ENCODE measurements around the gene EPB41L1.

EPB41L1 gene

GRCh38 chr20:36214684-36215256 lies 60.2 kb downstream of the EPB41L1 start:
- Histone ChIP-seq H2BK15ac (ENCODE audit: low read length) (no peak overlapping the region), H3K4ac (ENCODE audit: low read length) (no peak overlapping the region), H2AK5ac (ENCODE audit: low read depth, low read length) (no peak overlapping the region), H4K8ac (ENCODE audit: low read depth, low read length) (no peak overlapping the region), H3K79me1 (ENCODE audit: low read depth, low read length) (no peaks in the 10 kb centered on the region), H3K14ac (ENCODE audit: low read length) (no peak overlapping the region), H2BK5ac (ENCODE audit: low read length) (no peak overlapping the region), H2BK12ac (ENCODE audit: low read length) (no peak overlapping the region), H3K27me3 (ENCODE audit: control insufficient read depth in 3 of 3, insufficient read depth in 3 of 3, low read depth in 1 of 3, low read length in 3 of 3) (no peaks in the 10 kb centered on the region), H3K4me2 (ENCODE audit: insufficient read depth, low read length, poor library complexity, severe bottlenecking) (no peak overlapping the region), H3K4me1 (ENCODE audit: control insufficient read depth in 2 of 2, insufficient read depth in 1 of 2, low read depth in 1 of 2, low read length in 2 of 2) (no peaks in the 10 kb centered on the region), H2BK120ac (ENCODE audit: low read depth, low read length) (no peak overlapping the region), H3K36me3 (replicated peaks in 1 of 2; ENCODE audit: control insufficient read depth in 2 of 2, insufficient read depth in 2 of 2, low read length in 2 of 2) (peaks cover 2 to 89% of the 10 kb centered on the region in 2 donors), H3K18ac (ENCODE audit: low read length) (no peak overlapping the region), H3K9ac (ENCODE audit: low read depth, low read length, poor library complexity) (no peak overlapping the region), H4K91ac (ENCODE audit: low read depth, low read length, poor library complexity) (no peak overlapping the region), H3K27ac (replicated peaks; ENCODE audit: low read length) (no peak overlapping the region), H2AFZ (ENCODE audit: low read length) (no peak overlapping the region), H3K23ac (ENCODE audit: low read depth, low read length, poor library complexity) (no peak overlapping the region), H3K9me3 (replicated peaks in 1 of 2; ENCODE audit: control insufficient read depth in 2 of 2, insufficient read depth in 1 of 2, low read depth in 1 of 2, low read length in 2 of 2) (no peaks in the 10 kb centered on the region), H3K4me3 (ENCODE audit: low read length in 2 of 2) (no peak overlapping the region)
- no peak for DNase-seq (ENCODE audit: low spot score)
- no CpG with 5 or more reads among the region's 5 CpGs for WGBS, 2 donors (ENCODE audit: extremely low coverage in 2 of 2, insufficient read length in 2 of 2, insufficient replicate concordance in 1 of 2)

- Histone ChIP-seq H3K9me3 (replicated peaks in 1 of 2; ENCODE audit: control insufficient read depth in 2 of 2, insufficient read depth in 1 of 2, low read depth in 1 of 2, low read length in 2 of 2) (no peaks in the 10 kb centered on the region), H3K4me1 (ENCODE audit: control insufficient read depth in 2 of 2, insufficient read depth in 1 of 2, low read depth in 1 of 2, low read length in 2 of 2) (no peaks in the 10 kb centered on the region), H2BK5ac (ENCODE audit: low read length) (no peak overlapping the region), H3K4me3 (ENCODE audit: low read length in 2 of 2) (no peak overlapping the region), H2BK15ac (ENCODE audit: low read length) (no peak overlapping the region), H3K23ac (ENCODE audit: low read depth, low read length, poor library complexity) (no peak overlapping the region), H2AFZ (ENCODE audit: low read length) (no peak overlapping the region), H4K8ac (ENCODE audit: low read depth, low read length) (no peak overlapping the region), H3K4me2 (ENCODE audit: insufficient read depth, low read length, poor library complexity, severe bottlenecking) (no peak overlapping the region), H2BK120ac (ENCODE audit: low read depth, low read length) (no peak overlapping the region), H3K27me3 (ENCODE audit: control insufficient read depth in 3 of 3, insufficient read depth in 3 of 3, low read depth in 1 of 3, low read length in 3 of 3) (no peaks in the 10 kb centered on the region), H3K79me1 (ENCODE audit: low read depth, low read length) (no peaks in the 10 kb centered on the region), H2AK5ac (ENCODE audit: low read depth, low read length) (no peak overlapping the region), H2BK12ac (ENCODE audit: low read length) (no peak overlapping the region), H3K27ac (replicated peaks; ENCODE audit: low read length) (no peak overlapping the region), H4K91ac (ENCODE audit: low read depth, low read length, poor library complexity) (no peak overlapping the region), H3K36me3 (replicated peaks in 1 of 2; ENCODE audit: control insufficient read depth in 2 of 2, insufficient read depth in 2 of 2, low read length in 2 of 2) (peaks cover 2 to 92% of the 10 kb centered on the region in 2 donors), H3K9ac (ENCODE audit: low read depth, low read length, poor library complexity) (no peak overlapping the region), H3K14ac (ENCODE audit: low read length) (no peak overlapping the region), H3K4ac (ENCODE audit: low read length) (no peak overlapping the region), H3K18ac (ENCODE audit: low read length) (no peak overlapping the region)
- no CpG with 5 or more reads among the region's 4 CpGs for WGBS, 2 donors (ENCODE audit: extremely low coverage in 2 of 2, insufficient read length in 2 of 2, insufficient replicate concordance in 1 of 2)
- no peak for DNase-seq (ENCODE audit: low spot score)
These were observed 61.2 kb downstream of the EPB41L1 start for GRCh38 chr20:36215778-36216177.

DNA sequence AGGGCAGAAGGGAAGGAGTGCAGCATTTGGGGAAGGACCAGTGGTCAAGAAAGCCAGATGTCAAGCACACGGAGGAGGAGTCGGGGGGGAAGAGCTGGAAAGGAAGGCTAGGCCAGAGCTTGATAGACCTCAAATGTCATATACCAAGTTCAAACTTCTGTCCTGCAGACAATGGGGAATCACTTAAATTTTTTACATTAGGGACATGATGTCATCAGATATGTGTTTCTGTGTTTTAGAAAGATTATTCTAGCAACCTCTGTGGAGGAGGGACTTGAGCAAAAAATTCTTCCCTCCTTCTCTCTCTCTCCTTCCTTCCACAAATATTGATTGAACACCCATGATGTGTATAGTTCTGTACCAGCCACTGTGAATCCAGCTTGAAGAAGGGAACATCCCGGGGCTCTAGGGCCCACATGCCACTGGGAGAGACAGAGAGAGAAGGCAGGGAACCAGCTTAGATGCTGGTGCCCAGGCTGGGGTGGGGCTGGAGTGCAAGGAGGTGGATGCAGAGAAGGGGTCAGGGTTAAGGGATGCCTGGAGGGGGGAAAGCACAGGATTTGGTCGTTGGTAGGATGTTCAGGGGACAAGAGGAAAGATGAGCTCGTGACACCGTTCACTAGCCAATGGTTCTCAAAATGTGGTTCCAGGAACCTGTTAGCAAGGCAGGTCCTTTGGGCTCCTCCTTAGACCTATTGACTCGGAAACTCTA lies 61.9 kb downstream of the EPB41L1 start:
- Histone ChIP-seq H3K79me1 (ENCODE audit: low read depth, low read length) (no peaks in the 10 kb centered on the region), H2AK5ac (ENCODE audit: low read depth, low read length) (no peak overlapping the region), H3K23ac (ENCODE audit: low read depth, low read length, poor library complexity) (no peak overlapping the region), H3K4ac (ENCODE audit: low read length) (no peak overlapping the region), H3K36me3 (replicated peaks in 1 of 2; ENCODE audit: control insufficient read depth in 2 of 2, insufficient read depth in 2 of 2, low read length in 2 of 2) (peaks cover 2 to 95% of the 10 kb centered on the region in 2 donors), H2BK15ac (ENCODE audit: low read length) (no peak overlapping the region), H3K4me1 (ENCODE audit: control insufficient read depth in 2 of 2, insufficient read depth in 1 of 2, low read depth in 1 of 2, low read length in 2 of 2) (no peaks in the 10 kb centered on the region), H3K14ac (ENCODE audit: low read length) (no peak overlapping the region), H3K4me2 (ENCODE audit: insufficient read depth, low read length, poor library complexity, severe bottlenecking) (no peak overlapping the region), H3K9me3 (replicated peaks in 1 of 2; ENCODE audit: control insufficient read depth in 2 of 2, insufficient read depth in 1 of 2, low read depth in 1 of 2, low read length in 2 of 2) (no peaks in the 10 kb centered on the region), H2BK120ac (ENCODE audit: low read depth, low read length) (no peak overlapping the region), H3K18ac (ENCODE audit: low read length) (no peak overlapping the region), H2BK12ac (ENCODE audit: low read length) (no peak overlapping the region), H3K27me3 (ENCODE audit: control insufficient read depth in 3 of 3, insufficient read depth in 3 of 3, low read depth in 1 of 3, low read length in 3 of 3) (no peaks in the 10 kb centered on the region), H3K4me3 (ENCODE audit: low read length in 2 of 2) (no peak overlapping the region), H3K9ac (ENCODE audit: low read depth, low read length, poor library complexity) (no peak overlapping the region), H2AFZ (ENCODE audit: low read length) (no peak overlapping the region), H3K27ac (replicated peaks; ENCODE audit: low read length) (no peak overlapping the region), H2BK5ac (ENCODE audit: low read length) (no peak overlapping the region), H4K91ac (ENCODE audit: low read depth, low read length, poor library complexity) (no peak overlapping the region), H4K8ac (ENCODE audit: low read depth, low read length) (no peak overlapping the region)
- WGBS, 2 donors (ENCODE audit: extremely low coverage in 2 of 2, insufficient read length in 2 of 2, insufficient replicate concordance in 1 of 2): no CpG with 5 or more reads among the region's 7 CpGs
- DNase-seq (ENCODE audit: low spot score): no peak

DNA sequence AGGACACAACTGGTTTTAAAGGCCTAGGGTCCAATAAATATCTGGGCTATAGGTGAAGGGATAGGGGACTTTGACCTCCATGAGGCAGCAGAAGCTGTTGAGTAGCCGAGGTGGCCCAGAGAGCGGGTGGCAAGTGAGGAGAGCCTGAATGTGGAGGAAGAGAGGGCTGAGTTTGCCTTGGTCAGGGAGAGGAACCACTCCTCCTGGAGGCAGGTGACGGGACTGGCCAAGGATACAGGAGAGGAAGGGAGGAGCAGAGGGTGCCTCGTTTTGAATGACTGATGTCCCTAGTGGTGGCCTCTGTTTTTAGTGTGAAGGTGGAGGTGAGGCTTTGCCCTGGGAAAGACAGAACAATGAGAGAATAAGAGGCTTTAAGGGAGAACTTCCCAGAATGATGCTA lies 62.7 kb downstream of the EPB41L1 start:
- Histone ChIP-seq H3K9ac (ENCODE audit: low read depth, low read length, poor library complexity) (no peak overlapping the region), H3K14ac (ENCODE audit: low read length) (no peak overlapping the region), H3K4me3 (ENCODE audit: low read length in 2 of 2) (no peak overlapping the region), H2BK5ac (ENCODE audit: low read length) (no peak overlapping the region), H3K27me3 (ENCODE audit: control insufficient read depth in 3 of 3, insufficient read depth in 3 of 3, low read depth in 1 of 3, low read length in 3 of 3) (no peaks in the 10 kb centered on the region), H3K23ac (ENCODE audit: low read depth, low read length, poor library complexity) (no peak overlapping the region), H2BK15ac (ENCODE audit: low read length) (no peak overlapping the region), H3K36me3 (replicated peaks in 1 of 2; ENCODE audit: control insufficient read depth in 2 of 2, insufficient read depth in 2 of 2, low read length in 2 of 2) (peaks cover 2 to 95% of the 10 kb centered on the region in 2 donors), H3K9me3 (replicated peaks in 1 of 2; ENCODE audit: control insufficient read depth in 2 of 2, insufficient read depth in 1 of 2, low read depth in 1 of 2, low read length in 2 of 2) (no peaks in the 10 kb centered on the region), H3K4me2 (ENCODE audit: insufficient read depth, low read length, poor library complexity, severe bottlenecking) (no peak overlapping the region), H3K4me1 (ENCODE audit: control insufficient read depth in 2 of 2, insufficient read depth in 1 of 2, low read depth in 1 of 2, low read length in 2 of 2) (no peaks in the 10 kb centered on the region), H3K18ac (ENCODE audit: low read length) (no peak overlapping the region), H4K8ac (ENCODE audit: low read depth, low read length) (no peak overlapping the region), H3K4ac (ENCODE audit: low read length) (no peak overlapping the region), H4K91ac (ENCODE audit: low read depth, low read length, poor library complexity) (no peak overlapping the region), H2AFZ (ENCODE audit: low read length) (no peak overlapping the region), H2BK120ac (ENCODE audit: low read depth, low read length) (no peak overlapping the region), H2BK12ac (ENCODE audit: low read length) (no peak overlapping the region), H3K27ac (replicated peaks; ENCODE audit: low read length) (no peak overlapping the region), H2AK5ac (ENCODE audit: low read depth, low read length) (no peak overlapping the region), H3K79me1 (ENCODE audit: low read depth, low read length) (no peaks in the 10 kb centered on the region)
- WGBS, 2 donors (ENCODE audit: extremely low coverage in 2 of 2, insufficient read length in 2 of 2, insufficient replicate concordance in 1 of 2): no CpG with 5 or more reads among the region's 4 CpGs
- DNase-seq (ENCODE audit: low spot score): no peak

All from neuronal stem cell (in vitro differentiated cells).